ENCODE measurements around the gene ZNF524. TPM values are rescaled to one million over a fixed set of nuclear protein-coding genes. Genes with fewer than 3 reads are reported as not detected.

ZNF524 gene
- total and polyA plus RNA-seq, 10 of the 15 experiments (the other 5 are each of a cell fraction or from before 2014, with no cell fraction given), result 0.47 to 18.6 (median 12.4) TPM; not detected in 1

- TF ChIP-seq ZNF592 (IDR thresholded peaks at IDR 0.05) (no peak), TCF12 (IDR thresholded peaks at IDR 0.05; ENCODE audit: low read depth, low read length) (no peak), CHD2 (IDR thresholded peaks at IDR 0.05; ENCODE audit: borderline replicate concordance, low read depth, low read length) (no peak), REST (IDR thresholded peaks at IDR 0.05; ENCODE audit: low read depth, low read length) (peak; percentile 92), ZNF687 (IDR thresholded peaks at IDR 0.05) (no peak), MTA2 (IDR thresholded peaks at IDR 0.05; ENCODE audit: low read depth) (no peak), TARDBP (IDR thresholded peaks at IDR 0.05; ENCODE audit: borderline replicate concordance) (no peak), CEBPZ (IDR thresholded peaks at IDR 0.05; ENCODE audit: low read depth, low read length) (no peak), PKNOX1 (IDR thresholded peaks at IDR 0.05) (0 out of 2 replicates have a peak, but pooled peaks have one; percentile 37), NR2F1 (conservative IDR thresholded peaks at IDR 0.05) (no peak), CBX5 (IDR thresholded peaks at IDR 0.05; ENCODE audit: low read depth) (no peak), IKZF2 (IDR thresholded peaks at IDR 0.05) (no peak; a peak in 2 of 4 replicates), MTA3 (IDR thresholded peaks at IDR 0.05; ENCODE audit: borderline replicate concordance, low read length) (peak; percentile 60; the same call in 1 of the 2 replicates)
Observed at GRCh38 chr19:55581145-55581822, 18.8 kb upstream of the ZNF524 start (continued).

Data from GM12878 (cell line).